Femur (tissue), 1 donor: ENCODE data around the gene ZNF778.

Source experiments
- DNase-seq: peaks from one replicate; pipeline ENCODE4 v3.0.0-alpha.2; 2017

ZNF778 gene

DNA sequence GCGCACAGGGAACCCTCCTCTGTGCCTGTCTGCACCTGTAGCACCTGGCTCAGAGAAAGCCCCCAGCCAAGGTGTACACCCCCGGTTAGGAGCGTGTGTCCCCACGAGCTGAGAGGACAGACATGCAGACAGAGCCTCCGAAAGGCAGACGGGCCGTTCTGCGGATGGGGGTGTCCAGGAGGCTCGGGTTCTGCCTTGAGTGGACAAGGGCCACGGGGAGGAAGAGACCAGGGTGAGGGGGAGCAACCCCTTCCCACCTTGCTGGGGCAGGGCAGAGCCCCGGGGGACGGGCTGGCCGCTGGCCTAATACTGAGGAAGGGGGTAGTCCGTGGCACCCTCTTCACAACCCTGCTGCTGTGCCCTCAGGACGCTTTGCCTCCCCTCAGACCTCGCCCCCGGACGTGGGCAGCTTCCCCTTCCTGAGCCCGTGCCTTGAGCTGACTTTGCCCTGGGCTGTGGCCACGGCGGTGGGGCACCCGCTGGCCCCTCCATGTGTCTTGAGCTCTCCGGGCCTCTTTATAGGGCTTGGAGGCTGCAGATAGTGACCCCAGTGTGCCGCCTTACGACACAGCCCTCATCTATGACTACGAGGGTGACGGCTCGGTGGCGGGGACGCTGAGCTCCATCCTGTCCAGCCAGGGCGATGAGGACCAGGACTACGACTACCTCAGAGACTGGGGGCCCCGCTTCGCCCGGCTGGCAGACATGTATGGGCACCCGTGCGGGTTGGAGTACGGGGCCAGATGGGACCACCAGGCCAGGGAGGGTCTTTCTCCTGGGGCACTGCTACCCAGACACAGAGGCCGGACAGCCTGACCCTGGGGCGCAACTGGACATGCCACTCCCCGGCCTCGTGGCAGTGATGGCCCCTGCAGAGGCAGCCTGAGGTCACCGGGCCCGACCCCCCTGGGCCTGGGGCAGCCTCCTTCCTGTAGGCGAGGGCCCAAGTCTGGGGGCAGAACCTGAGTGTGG is 22.9 kb upstream of the ZNF778 start:
- peak; percentile 23 for DNase-seq

DNA sequence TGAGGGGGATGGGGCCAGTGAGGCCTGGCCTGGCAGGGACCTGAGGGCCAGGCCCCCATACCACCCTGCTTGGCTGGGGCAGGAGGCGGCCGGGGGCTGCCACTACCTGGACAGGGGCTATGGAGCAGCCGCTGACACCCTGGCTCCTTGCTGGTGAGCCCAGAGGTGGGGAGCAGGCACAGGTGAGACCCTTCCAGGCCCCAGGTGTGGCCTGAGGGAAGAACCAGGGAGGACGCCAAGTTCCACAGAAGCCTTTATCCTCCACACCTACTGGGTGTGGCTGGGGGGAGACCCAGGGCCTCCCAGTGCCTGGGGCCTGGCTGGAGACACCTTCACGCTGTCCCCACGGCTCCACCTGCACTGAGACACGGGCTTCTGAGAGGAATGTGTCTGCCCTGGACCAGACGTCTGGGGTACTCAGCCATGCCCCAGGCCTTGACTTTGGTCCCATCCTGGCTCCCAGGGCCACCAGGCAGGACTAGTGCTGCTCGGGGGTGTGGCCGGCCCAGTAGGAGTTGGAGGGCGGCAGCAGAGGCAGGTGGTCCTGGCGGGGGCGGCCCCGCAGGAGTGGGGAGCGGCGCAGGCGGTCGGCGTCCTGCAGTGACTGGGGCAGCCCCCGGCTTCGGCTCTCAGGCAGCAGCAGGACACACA is 21.9 kb upstream of the ZNF778 start:
- DNase-seq: peak; percentile 23

DNA sequence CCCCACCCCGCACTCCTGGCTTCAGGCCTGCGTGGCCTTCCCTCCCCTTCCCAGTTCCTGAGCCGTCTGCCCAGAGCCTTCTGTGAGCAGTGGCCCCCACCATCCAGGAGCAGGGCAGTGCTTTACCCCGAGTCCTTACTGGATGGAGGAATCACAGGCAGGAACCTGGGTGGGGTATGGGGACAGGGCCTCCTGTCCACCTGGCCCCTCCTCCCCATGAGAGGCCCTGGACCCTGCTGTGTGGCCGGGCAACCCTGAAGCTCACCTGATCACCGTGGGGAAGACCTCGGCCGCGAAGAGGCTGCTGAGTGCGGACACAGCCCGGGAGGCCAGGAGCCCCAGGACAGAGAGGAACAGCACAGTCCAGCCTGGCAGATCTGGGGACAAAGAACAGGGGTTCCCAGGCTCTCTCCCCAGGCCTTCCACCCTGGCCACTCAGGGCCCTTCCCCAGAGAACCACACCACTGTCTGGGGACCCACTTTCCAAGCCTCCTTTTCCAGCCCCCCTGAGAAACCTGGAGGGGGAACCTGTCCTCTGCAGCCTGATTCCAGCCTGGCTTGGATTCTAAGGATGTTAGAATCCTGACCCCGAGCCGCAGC is 20.4 kb upstream of the ZNF778 start:
- DNase-seq: peak; percentile 17

- DNase-seq: peak; percentile 21
Observed at GRCh38 chr16:89197633-89198416, 19.7 kb upstream of the ZNF778 start.

- peak; percentile 30 for DNase-seq
Observed at GRCh38 chr16:89198417-89199240, 18.9 kb upstream of the ZNF778 start.

GRCh38 chr16:89199241-89200123 is 18.0 kb upstream of the ZNF778 start:
- peak; percentile 19 for DNase-seq

GRCh38 chr16:89200124-89200849 is 17.2 kb upstream of the ZNF778 start, which contains the start of gene SLC22A31:
SLC22A31 (minus strand) TSS chr16:89200537; CDS start chr16:89200501, 36 bp downstream.
- DNase-seq: peak; percentile 28

DNA sequence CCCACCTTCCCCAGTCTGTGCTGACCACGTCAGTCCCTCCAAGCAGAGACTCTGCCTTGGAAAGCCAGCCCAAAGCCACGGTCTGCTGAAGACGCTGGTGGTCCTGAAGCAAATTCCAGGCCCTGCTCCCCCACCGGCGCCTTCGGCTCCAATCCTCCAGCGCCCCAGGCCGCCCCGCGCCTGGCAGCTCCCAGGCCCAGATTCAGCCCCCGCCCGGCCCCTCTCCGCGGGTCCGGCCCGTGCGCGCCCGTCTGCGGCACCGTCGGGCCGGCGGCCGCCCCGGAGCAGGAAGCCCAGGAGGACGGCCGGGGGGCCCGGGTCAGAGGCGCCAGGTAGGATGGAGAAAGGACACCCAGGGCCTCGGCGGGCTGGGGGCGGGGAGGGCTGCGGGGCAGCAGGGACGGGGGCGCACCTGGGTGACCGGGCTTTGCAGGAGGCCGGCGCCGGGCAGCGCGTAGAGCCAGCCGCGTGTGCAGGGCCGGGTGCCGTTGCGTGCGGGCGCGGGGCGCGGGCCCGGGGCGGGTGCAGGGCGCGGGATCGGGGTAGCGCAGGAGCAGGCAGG is 16.6 kb upstream of the ZNF778 start:
- DNase-seq: peak; percentile 17

DNA sequence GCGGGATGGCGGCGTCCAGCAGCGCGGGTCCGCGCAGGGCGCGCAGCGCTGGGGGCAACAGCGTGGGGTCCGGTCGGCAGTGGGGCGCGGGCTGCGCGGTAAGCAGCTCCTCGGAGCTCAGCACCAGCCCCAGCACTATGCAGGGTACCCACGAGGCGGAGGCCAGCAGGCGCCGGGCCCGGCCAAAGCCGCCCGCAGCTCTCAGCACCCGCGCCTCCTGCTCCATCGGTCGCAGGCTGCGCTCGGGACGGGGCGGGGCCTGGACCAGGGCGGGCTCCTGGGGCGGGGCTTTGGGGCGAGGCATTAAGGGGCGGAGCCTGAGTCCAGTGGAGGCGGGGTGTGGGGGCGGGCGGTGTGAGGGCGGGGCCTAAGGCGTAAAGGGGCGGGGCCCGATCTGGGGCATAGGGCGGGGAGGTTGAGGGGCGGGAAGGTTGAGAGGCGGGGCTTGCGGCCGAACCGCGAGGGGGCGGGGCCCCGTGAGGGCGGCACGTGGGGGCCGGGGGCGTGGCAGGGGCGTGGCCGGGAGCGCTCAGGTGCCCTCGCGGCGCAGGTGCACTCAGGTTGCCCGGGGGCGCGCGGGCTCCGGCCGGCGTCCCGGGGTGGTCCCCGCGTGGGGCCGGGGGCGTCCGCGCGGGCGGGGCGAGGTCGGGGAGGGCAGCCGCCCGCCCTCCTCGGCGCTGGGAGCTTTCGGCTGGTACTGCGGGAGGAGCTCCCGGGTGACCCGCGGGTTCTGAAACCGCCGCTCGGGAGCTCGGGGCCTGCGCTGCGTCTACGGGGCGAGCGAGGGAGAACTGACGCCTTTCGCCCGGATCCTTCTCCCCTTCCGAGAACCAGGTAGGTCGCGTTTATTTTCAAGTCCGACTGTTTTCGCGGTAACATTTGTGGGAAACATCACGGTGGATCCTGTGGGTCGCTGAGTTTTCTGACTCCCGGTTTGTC is 15.8 kb upstream of the ZNF778 start:
- peak; percentile 78 for DNase-seq

- DNase-seq: no peak
Observed at GRCh38 chr16:89202422-89203215, 14.9 kb upstream of the ZNF778 start.

GRCh38 chr16:89207993-89208392 is 9.5 kb upstream of the ZNF778 start:
- no peak for DNase-seq

DNA sequence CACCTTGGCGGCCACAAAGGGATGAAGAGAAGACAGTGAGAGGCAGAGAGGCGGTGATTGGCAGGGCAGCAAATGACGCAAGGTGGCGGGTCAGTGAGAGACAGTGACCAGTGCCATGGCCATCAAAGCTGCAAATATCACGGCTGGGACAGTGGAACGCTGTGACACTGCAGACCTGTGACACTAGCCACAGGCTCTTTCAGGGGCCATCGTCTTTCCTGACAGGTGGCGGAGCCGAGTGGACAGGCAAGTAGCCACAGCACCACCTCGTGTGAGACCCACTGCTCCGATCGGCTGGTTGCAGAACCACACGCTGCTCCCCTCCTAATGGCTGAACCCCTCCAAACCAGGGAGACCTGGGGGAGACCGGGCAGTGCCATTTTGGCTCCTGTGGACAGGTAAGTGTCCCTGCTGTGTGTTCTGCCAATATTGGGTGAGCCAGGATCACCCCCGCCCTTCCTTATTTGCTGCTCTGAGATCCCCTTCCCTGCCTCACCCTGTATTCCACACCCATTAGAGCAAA is 7.9 kb upstream of the ZNF778 start:
- DNase-seq: no peak

- no peak for DNase-seq
Observed at GRCh38 chr16:89210165-89210903, 7.2 kb upstream of the ZNF778 start.

- no peak for DNase-seq
Observed at GRCh38 chr16:89210904-89211515, 6.5 kb upstream of the ZNF778 start.

GRCh38 chr16:89216315-89217137 is 977 bp upstream of the ZNF778 start:
- peak; percentile 87 for DNase-seq

GRCh38 chr16:89217138-89217387 is 440 bp upstream of the ZNF778 start:
- DNase-seq: no peak
